GM21390 (cell line): ENCODE measurements around the gene ZMYM4.

Experiments
- ATAC-seq: cut with Tn5 transposase; IDR thresholded peaks from one replicate; pipeline ENCODE4 v1.9.1; 2021; ENCODE audit not compliant: unreplicated experiment

ZMYM4 gene

GRCh38 chr1:35274197-35274596 is 5.7 kb downstream of the ZMYM4 start:
- no peak for ATAC-seq

DNA sequence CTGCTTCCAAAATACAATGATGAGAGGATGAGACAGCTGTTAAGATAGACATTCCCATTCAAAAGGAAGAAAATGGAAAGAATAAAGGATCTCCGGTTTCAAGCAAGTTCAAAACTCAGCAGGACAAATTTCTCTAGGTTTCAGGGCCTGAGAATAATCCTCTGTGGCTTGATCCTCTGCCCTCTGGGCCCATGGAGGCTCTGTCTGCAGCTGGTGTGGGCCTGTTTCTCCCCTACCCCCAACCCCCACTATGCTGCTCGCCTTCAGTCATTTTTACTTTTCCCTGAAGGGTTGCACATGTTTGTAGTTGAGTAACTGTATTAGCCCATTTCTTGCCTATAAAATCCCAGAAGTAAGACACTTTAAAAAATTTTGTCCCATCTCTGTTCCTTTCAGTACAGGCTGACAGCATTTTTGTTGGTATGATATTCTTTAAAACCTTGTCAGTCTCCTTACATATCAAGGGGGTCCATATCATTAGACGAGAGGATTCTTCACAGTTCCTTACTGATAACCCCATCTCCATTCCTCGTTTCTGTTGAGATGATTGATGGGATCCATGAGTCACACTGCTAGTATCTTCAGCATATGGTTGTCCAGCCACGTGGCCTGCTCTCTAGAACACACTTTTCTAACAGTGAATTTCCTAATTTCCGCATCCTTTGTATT is 10.5 kb downstream of the ZMYM4 start:
- no peak for ATAC-seq

DNA sequence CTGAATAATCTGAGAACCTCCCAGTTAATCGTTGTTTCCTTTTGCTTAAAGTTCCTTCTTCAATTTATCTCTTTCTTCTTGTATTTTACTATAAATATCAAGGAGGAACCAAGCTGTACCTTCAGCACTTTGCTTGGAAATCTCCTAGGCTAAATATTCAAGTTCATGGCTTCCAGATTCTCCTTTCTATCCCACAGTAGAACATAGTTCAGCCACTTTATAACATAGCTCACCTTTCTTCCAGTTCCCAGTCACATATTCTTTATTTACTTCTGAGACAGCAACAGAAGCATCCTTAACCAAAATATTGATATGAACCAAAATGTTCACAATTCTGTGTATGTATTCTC is 11.0 kb downstream of the ZMYM4 start:
- ATAC-seq, result no peak

- no peak for ATAC-seq
These were observed 11.5 kb downstream of the ZMYM4 start for GRCh38 chr1:35280006-35280405.

DNA sequence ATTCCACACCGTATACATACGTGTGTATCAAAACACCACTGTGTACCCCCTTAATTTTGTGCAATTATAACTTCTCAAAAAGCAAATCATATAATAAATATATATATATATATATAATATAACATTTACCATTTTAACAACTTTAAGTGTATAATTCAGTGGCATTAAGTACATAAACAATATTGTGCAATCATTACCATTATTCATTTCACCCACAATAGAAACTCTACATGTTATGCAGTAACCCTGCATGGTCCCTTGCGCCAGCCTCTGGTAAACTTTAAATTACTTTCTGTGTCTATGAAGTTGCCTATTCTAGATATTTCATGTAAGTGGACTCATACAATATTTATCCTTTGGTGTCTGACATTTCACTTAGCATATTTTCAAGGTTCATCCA is 13.1 kb downstream of the ZMYM4 start:
- ATAC-seq, result no peak

GRCh38 chr1:35282172-35282571 is 13.7 kb downstream of the ZMYM4 start:
- no peak for ATAC-seq

- ATAC-seq, result no peak
These were observed 16.3 kb downstream of the ZMYM4 start for GRCh38 chr1:35284852-35285251.

- ATAC-seq, result no peak
These were observed 17.5 kb downstream of the ZMYM4 start for GRCh38 chr1:35285771-35286606.

- ATAC-seq, result no peak
These were observed 19.5 kb downstream of the ZMYM4 start for GRCh38 chr1:35287807-35288640.

GRCh38 chr1:35288761-35289160 is 20.3 kb downstream of the ZMYM4 start:
- ATAC-seq, result no peak

DNA sequence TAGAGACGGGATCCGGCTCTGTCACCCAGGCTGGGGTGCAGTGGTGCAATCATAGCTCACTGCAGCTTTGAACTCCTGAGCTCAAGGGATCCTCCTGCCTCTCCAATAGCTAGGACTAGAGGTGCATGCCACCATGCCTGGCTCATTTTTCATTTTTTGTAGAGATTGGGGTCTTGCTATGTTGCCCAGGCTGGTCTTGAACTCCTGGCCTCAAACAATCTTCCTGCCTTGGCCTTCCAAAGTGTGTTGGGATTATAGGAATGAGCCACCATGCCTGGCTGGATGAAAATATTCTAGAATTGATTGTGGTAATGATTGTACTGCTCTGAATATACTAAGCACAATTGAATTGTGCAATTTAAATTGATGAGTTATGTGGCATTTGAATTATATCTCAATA is 21.9 kb downstream of the ZMYM4 start:
- ATAC-seq, result no peak

- no peak for ATAC-seq
These were observed 26.3 kb downstream of the ZMYM4 start for GRCh38 chr1:35294809-35295208.

DNA sequence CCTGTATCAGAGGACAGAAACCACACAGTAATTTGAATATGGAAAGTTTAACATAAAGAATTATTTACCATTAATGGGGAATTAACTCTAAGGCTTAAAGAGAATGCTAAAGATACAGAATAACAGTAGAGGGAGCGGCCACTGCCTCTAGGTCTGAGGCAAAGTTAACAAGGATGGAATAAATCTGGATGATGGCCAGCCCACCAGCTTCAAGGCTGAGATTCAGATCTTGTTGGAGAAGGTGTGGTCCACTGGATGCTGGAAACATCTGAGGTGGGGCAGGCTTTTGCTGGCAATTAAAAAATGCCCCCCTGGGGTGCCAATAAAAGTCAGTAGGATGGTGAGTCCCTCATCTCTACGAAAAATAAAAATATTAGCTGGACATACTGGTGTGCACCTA is 29.4 kb downstream of the ZMYM4 start:
- ATAC-seq, result no peak

DNA sequence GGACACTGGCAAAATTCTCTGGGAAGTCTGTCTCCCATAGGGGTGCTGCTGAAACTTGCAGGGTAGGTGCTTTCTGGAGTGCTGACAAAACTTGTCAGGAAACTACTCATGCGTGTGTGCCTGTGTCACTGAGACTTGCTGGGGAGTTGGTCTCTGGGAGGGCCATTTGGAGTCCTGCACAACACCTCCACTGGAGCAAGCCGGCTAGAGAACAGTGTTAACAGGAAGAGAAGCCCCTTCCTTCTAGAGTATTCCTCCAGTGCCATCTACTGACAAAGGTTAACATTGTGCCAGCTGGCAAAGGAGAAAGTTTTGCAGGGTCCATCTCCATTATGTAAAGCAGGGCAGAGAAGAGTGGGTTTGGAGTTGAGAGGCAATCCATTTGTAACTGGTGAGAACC is 30.0 kb downstream of the ZMYM4 start:
- peak; percentile 65 for ATAC-seq

GRCh38 chr1:35300376-35300775 is 31.9 kb downstream of the ZMYM4 start:
- no peak for ATAC-seq

GRCh38 chr1:35301674-35302392 is 33.3 kb downstream of the ZMYM4 start:
- ATAC-seq, result no peak

GRCh38 chr1:35305383-35305782 is 36.9 kb downstream of the ZMYM4 start:
- ATAC-seq, result no peak

DNA sequence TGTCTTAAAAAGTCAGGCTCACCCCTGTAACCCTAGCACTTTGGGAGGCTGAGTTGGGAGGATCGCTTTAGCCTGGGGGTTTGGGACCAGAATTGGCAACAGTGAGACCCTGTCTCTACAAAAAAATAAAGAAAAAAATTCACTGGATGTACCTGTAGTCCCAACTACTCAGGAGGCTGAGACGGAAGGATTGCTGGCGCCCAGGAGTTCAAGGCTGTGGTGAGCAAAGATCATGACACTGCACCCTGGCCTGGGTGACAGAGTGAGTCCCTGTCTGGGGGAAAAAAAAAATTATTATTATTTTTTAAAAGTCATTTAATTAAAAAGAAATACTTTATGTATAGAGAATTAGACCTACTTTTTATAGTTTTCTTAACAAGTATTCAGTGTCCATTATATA is 47.1 kb downstream of the ZMYM4 start:
- ATAC-seq, result no peak

- ATAC-seq, result no peak
These were observed 47.8 kb downstream of the ZMYM4 start for GRCh38 chr1:35316264-35316663.

- no peak for ATAC-seq
These were observed 51.6 kb downstream of the ZMYM4 start for GRCh38 chr1:35319988-35320713.
